ENCODE data around the gene SRGAP2C.
"Not testable (repeated sequence)": the region's sequence is repeated elsewhere in the genome, so short reads cannot be mapped to it uniquely, and the experiment has no call there.

- TF ChIP-seq POLR2AphosphoS5 (IDR thresholded peaks at IDR 0.05; ENCODE audit: low read depth, low read length); TAF1 (IDR thresholded peaks at IDR 0.05; ENCODE audit: low read depth, low read length); POLR2A (IDR thresholded peaks at IDR 0.05; ENCODE audit: low read depth, low read length); SPI1 (IDR thresholded peaks at IDR 0.05; ENCODE audit: low read depth, low read length); PAX5 (IDR thresholded peaks at IDR 0.05; ENCODE audit: insufficient read depth, low read length, severe bottlenecking); POU2F2 (IDR thresholded peaks at IDR 0.05; ENCODE audit: low read depth, low read length): not testable (repeated sequence)
These were observed 47.8 kb downstream of the SRGAP2C start for GRCh38 chr1:121232445-121233125.
